ENCODE results near the gene ZNF431.

DNA sequence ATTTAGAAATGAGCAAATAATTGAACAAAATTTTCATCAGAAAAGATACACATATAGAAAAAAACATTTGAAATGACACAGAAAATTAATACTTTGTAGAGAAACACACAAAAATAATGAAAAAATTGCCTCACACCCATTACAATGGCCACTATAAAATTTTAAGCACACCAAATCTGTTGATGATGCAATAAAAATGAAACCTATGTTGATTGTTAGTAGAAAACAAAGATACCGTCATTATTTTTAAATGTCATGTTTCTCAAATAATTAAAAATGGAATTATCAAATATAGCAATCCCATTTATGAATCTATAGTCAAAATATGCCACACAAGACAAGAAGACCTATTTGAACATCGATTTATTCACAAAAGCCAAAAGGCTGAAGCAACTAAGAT is 96.8 kb downstream of the ZNF431 start:
- TF ChIP-seq EZH2 (IDR thresholded peaks at IDR 0.05; ENCODE audit: low read length, missing control alignments) (no peak), CTCF (conservative IDR thresholded peaks at IDR 0.05 in 1 of 2, IDR thresholded peaks at IDR 0.05 in 1 of 2; ENCODE audit: low read depth in 1 of 2, low read length in 2 of 2) (no peak)

All from fibroblast of lung (primary cell).